GM19035 (cell line): ENCODE measurements around the gene PRDM2.

Experiments used
- ATAC-seq: cut with Tn5 transposase; IDR thresholded peaks from one replicate; pipeline ENCODE4 v1.9.1; 2021; ENCODE audit not compliant: unreplicated experiment

The PRDM2 gene

DNA sequence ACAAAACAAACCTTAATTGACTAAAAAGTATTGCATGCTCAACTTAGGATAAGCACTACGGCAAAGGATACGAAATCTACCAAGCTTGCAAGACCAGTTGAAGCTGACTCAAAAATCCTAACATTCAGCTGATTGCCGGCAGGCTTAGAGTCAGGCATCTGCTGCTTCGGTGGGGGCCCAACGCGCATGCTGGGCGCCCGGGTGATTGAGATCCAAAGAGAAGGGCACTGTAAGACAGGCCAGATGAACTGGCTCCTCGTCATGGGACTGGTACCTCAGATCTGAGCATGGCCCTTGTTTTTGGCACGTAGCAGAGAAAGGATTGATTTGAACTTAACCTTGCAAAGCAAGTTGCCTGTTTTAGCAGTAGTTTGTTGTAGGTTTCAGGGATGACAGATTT lies 86.6 kb downstream of the PRDM2 start:
- no peak for ATAC-seq

- ATAC-seq, result no peak
Observed at GRCh38 chr1:13788795-13789194, 88.8 kb downstream of the PRDM2 start.

DNA sequence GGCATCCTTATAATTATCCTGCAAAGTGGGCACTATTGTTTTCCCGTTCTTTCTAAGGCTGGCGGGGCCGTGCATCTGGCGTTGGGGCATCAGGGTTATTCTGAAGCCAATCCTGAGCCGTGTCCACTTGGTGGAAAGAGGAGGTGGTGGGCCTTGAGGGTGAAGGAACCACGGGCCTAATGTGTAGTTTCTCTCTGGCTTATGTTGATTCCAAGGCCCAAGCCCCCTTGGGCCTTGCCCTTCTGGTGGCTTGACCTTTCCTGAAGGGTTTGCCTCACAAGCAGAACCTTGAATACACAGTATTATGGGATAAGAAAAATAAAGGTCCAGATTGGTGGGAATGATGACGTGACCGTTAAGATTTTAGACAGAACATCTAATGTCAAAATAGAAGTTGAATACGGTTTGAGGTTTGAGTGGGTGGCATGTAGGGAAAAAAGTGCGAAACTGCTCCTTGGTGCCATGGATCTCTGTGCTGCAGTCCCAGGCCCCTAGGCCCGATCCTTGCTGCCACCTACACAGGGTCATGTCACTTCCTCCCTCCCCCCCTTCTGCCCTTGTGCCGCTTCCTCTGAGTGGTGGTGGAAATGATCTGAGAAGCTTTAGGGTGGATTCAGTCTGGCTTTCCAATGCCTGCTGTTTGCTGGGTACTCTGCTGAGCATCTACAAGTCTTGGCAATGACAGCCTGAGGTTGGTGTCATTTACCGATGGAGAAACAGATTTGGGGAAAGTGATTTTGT lies 90.5 kb downstream of the PRDM2 start:
- no peak for ATAC-seq

GRCh38 chr1:13792419-13792818 lies 92.4 kb downstream of the PRDM2 start:
- no peak for ATAC-seq

- no peak for ATAC-seq
Observed at GRCh38 chr1:13793088-13793730, 93.2 kb downstream of the PRDM2 start.

DNA sequence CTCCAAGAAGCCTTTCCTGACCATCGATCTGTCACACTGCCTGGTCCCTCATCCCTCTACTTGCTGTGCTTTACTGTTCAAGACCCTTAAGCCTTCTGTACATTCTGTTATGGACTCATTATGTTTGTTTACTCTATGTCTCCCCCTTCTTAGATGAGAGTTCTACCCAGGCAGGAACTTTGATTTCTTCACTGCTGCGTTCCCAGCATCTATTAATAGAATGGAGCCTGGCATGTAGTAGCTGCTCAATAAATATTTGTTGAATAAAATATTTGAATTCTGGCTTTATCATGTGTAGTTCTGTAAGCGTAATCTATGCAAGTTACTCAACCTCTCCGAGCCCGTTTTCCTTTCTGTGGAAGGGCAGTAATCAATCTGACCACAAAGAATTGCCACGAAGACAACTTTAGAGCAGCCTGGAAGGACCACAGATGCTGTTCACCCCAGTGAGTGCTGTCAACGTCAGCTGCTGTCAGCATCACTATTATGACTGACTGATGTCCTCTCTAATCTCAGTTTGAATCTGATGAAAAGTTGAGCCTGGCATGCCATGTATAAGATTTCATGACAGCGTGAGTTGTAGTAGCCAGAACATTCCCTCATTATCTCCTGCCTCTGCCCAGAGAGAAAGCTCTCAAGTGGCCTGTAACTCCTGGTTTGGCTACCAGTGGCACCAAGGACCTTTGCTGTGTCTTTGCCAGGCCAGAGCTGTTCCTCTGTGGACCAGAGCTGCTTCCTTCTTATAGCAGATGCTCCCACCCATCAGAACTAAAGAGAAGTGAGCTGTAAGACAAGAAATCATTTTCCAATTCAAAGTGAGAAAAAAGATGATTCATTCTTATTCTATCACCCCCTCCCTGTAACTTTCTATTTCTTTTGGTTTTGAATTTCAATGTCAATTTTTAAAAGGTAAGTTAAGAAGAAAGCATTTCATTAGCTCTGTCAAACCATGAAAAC lies 94.5 kb downstream of the PRDM2 start:
- no peak for ATAC-seq

DNA sequence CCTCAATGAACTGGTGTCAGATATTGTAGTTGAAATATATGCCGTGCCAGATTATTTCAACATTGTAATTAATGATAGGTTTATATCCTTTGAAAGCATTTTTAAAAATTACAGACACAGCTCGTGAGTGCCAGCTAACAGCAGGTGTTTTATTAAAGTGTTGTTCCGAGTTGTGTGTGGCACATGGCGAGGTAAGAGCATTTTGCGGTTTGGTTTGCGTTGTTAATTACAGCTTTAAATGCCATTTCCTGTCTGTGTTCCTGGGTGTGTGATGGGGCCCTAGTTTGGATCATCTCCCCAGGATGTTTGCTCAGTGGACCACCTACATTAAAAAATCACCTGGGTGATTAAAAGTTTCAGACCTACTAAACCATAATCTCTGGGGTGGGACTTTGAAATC lies 97.4 kb downstream of the PRDM2 start:
- ATAC-seq, result no peak

DNA sequence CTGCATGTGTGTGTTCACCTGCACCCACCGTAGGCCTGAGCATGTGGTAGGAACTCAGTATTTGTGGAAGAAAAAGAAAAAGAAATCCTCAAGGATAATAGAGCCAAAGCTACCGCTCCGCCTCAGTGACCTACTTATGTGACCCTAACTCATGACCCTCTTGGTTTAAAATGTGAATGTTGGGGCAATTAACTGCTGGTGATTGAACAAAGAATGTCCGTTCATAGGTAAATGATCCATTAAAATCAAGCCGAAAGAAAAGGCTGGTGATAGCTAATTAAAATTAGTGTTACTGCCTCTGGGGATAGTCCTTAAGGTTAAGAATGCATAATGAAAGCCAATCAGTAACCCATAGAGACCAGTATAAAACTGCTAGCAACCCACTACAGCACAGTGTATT lies 98.1 kb downstream of the PRDM2 start:
- no peak for ATAC-seq

GRCh38 chr1:13799502-13800283 lies 99.7 kb downstream of the PRDM2 start:
- ATAC-seq, result no peak

- ATAC-seq, result no peak
Observed at GRCh38 chr1:13801232-13801631, 101.2 kb downstream of the PRDM2 start.

- no peak for ATAC-seq
Observed at GRCh38 chr1:13801655-13802486, 101.9 kb downstream of the PRDM2 start.

DNA sequence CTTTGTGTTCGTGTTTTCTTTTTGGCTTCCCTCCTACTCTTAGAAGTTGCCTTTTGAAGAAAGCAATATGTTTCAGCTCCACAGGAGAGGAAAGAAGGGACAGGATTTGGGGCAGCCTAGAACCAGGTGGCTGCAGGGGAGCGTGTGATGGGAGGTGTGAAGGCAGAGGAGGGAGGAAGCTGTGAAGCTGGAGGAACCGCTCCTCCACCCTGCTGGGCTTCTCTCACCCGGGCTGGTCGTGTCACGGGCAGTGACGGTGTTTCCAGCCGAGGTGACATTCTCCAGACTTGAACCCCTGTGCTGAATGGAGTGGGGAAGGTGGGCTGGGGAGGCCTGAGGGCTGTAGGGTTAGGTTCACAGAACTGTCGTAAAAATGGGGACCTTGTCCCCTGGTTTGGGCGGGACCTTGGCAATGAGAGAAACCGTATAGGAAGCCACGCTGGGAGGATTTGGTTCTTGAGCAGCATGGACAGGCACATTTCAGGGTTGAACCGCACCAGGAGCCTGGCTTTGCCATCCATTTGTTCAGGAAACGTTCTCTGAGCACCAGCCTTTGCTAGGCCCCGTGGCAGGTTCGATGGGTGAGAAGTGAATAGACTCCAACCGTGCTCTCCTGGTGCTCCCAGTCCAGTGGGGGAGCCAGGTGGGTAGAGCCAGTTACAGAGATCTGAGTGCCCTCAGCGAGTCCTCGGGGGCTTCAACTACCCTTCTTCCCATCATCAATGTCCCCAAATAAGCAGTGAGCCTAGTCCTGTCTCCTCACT lies 103.0 kb downstream of the PRDM2 start:
- no peak for ATAC-seq

- no peak for ATAC-seq
Observed at GRCh38 chr1:13803546-13804239, 103.7 kb downstream of the PRDM2 start.

- no peak for ATAC-seq
Observed at GRCh38 chr1:13804240-13804633, 104.2 kb downstream of the PRDM2 start.

GRCh38 chr1:13805431-13805830 lies 105.4 kb downstream of the PRDM2 start:
- ATAC-seq, result no peak

DNA sequence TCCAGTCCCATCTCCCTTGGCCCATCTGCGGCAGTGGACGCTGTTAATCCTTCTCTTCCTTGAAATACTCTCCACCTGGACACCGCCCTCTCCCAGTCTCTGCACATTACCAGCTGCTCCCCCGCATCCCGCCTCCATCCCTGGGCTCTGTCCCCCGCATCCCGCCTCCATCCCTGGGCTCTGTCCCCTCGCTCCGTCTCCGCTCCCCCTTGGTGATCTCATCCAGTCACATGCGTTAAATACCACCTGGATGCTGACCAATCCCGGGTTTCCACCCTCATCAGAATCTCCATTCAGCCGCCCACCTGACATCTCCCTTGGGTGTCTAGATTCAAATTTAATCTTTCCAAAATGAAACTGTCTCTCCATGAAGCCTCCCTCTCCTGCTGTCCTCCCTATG lies 106.1 kb downstream of the PRDM2 start:
- no peak for ATAC-seq

DNA sequence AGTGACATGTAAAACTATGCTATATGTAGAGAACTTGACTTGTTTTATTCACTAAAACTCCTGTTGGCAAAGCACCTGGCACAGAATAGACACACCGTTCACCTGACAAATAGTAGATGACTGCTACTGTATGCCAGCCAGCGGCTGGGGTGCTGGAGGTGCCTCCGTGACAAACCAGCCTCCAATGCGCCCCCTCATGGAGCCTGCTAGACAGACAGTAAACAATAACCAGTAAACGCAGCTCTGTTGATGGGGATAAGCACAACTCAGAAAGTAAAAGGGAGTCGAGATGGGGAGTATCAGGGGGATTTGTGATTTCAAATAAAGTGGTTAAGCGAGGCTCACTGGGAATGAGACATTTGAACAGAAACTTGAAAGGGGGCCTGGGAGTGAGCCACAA lies 107.2 kb downstream of the PRDM2 start:
- no peak for ATAC-seq

DNA sequence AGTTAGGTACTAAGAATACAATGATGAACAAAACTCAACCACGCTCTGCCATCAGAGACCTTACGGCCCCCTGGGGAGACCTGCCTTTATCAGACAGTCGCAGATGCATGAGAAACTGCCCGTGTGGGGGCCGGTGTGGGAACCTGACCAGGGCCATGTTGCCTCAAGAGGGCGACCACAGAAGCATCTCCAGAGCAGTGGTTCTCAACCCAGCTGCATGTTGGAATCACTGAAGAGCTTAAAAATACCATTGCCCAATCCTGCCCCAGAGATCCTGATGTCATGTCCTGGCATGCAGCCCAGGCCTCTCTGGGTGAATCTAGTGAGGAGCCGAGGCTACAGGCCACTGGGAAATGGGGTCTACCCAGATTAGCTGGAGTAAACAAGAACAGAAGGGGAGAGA lies 108.7 kb downstream of the PRDM2 start:
- no peak for ATAC-seq
